RWPE2 (cell line): Measurements from ENCODE around the gene IGSF3.

ENCODE experiments used
- ATAC-seq: fragments of 200-7000 bp; cut with Tn5 transposase; 3 replicates; pipeline ENCODE4 v1.9.1; 2021; ENCODE audit warnings: low read depth
- DNase-seq: peaks from one replicate; pipeline ENCODE4 v3.0.0-alpha.2; 2020; ENCODE audit warnings: low spot score
- H3K27ac ChIP-seq: fragments of 450-650 bp; 2 replicates; pipeline ENCODE4 v1.5.1; 2017; ENCODE audit warnings: mild to moderate bottlenecking; ENCODE audit not compliant: poor library complexity, severe bottlenecking
- H3K27me3 ChIP-seq: fragments of 250-450 bp; sonication (Bioruptor Pico); 2 replicates; pipeline ENCODE4 v1.5.1; 2021; ENCODE audit warnings: mild to moderate bottlenecking, moderate library complexity; ENCODE audit not compliant: insufficient read depth, poor library complexity, severe bottlenecking
- H3K36me3 ChIP-seq: fragments of 250-450 bp; sonication (Bioruptor Pico); 2 replicates; pipeline ENCODE4 v1.5.1; 2020; ENCODE audit warnings: low read depth, mild to moderate bottlenecking, moderate library complexity
- H3K4me1 ChIP-seq: fragments of 250-450 bp; sonication (Bioruptor Pico); 2 replicates; pipeline ENCODE4 v1.5.1; 2021; ENCODE audit warnings: mild to moderate bottlenecking, moderate library complexity; ENCODE audit not compliant: insufficient read depth, poor library complexity, severe bottlenecking
- H3K4me3 ChIP-seq: fragments of 250-450 bp; sonication (Bioruptor Pico); 2 replicates; pipeline ENCODE4 v1.5.1; 2021; ENCODE audit warnings: mild to moderate bottlenecking, moderate library complexity; ENCODE audit not compliant: severe bottlenecking
- H3K9me3 ChIP-seq: fragments of 250-450 bp; sonication (Bioruptor Pico); 2 replicates; pipeline ENCODE4 v1.5.1; 2021; ENCODE audit warnings: mild to moderate bottlenecking, moderate library complexity; ENCODE audit not compliant: severe bottlenecking
- CTCF ChIP-seq: fragments of 450-650 bp; IDR thresholded peaks from one replicate; pipeline ENCODE4 v1.5.1; 2017; ENCODE audit warnings: mild to moderate bottlenecking, moderate library complexity; ENCODE audit not compliant: poor library complexity, severe bottlenecking

The IGSF3 gene

DNA sequence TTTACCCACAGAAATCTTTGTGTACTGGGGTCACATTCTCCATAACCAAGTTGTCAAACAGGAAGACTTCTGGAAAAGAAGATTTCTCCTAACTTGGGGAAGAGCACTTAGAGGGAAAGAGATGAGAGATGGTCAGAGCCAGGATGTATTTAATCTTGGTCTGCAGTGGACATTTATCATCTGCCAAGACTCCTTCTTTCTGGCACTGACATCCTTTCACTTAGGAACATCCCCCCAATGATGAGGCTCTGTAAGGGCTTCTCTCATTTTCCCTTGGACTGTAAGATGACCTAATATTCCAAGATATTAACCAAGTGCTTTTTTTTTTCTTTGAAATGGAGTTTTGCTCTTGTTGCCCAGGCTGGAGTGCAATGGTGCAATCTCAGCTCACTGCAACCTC lies 39.3 kb upstream of the IGSF3 start:
- no peak overlapping the region for H3K27ac ChIP-seq
- H3K27me3 ChIP-seq: no peaks in the 10 kb centered on the region
- no peaks in the 10 kb centered on the region for H3K36me3 ChIP-seq
- H3K4me3 ChIP-seq: no peak overlapping the region
- DNase-seq (no peak), ATAC-seq (no peak)
- H3K4me1 ChIP-seq: no peaks in the 10 kb centered on the region
- no peaks in the 10 kb centered on the region for H3K9me3 ChIP-seq
- no peak for TF ChIP-seq CTCF

- Histone ChIP-seq H3K4me3 (no peak overlapping the region), H3K36me3 (no peaks in the 10 kb centered on the region), H3K9me3 (no peaks in the 10 kb centered on the region), H3K27me3 (no peaks in the 10 kb centered on the region), H3K27ac (no peak overlapping the region), H3K4me1 (no peaks in the 10 kb centered on the region)
- TF ChIP-seq CTCF: no peak
- DNase-seq (no peak), ATAC-seq (no peak)
These were observed 38.6 kb upstream of the IGSF3 start for GRCh38 chr1:116706123-116706522.

DNA sequence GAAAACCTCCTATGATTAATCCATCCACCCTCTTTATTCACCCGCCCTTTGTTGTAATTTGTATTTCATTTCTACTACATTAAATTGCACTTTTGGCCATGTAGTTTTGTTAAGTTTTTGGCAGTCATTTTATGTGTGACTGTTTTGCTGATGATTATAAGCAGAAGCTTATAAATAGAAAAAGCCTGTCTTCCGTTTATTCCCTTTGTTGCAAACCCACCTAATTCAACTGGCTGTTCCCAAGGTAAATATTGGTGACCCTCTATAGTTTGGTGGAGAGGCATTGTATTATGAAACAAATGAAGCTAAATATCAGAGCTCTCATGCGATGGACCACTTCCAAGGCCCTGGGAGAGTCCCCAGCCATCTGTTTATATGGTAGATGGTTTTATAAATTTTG lies 36.7 kb upstream of the IGSF3 start:
- H3K4me3 ChIP-seq: no peak overlapping the region
- H3K9me3 ChIP-seq: no peaks in the 10 kb centered on the region
- no peaks in the 10 kb centered on the region for H3K4me1 ChIP-seq
- no peak overlapping the region for H3K27ac ChIP-seq
- H3K27me3 ChIP-seq: no peaks in the 10 kb centered on the region
- no peak for TF ChIP-seq CTCF
- no peak for ATAC-seq
- no peak for DNase-seq
- no peaks in the 10 kb centered on the region for H3K36me3 ChIP-seq

- H3K4me3 ChIP-seq: no peak overlapping the region
- H3K9me3 ChIP-seq: no peaks in the 10 kb centered on the region
- DNase-seq: no peak
- H3K27ac ChIP-seq: no peak overlapping the region
- H3K4me1 ChIP-seq: peaks cover 25% of the 10 kb centered on the region
- no peak for TF ChIP-seq CTCF
- H3K36me3 ChIP-seq: no peaks in the 10 kb centered on the region
- no peaks in the 10 kb centered on the region for H3K27me3 ChIP-seq
- no peak for ATAC-seq
These were observed 32.1 kb upstream of the IGSF3 start for GRCh38 chr1:116699605-116700004.

GRCh38 chr1:116698244-116698595 lies 30.7 kb upstream of the IGSF3 start:
- TF ChIP-seq CTCF: no peak
- Histone ChIP-seq H3K4me3 (no peak overlapping the region), H3K27me3 (no peaks in the 10 kb centered on the region), H3K36me3 (no peaks in the 10 kb centered on the region), H3K4me1 (peaks cover 33% of the 10 kb centered on the region), H3K9me3 (no peaks in the 10 kb centered on the region), H3K27ac (peak overlapping the region; percentile 49)
- no peak for ATAC-seq
- no peak for DNase-seq
